Stimulated activated CD8-positive, alpha-beta memory T cell treated with anti-CD3 and anti-CD28 coated beads, Interleukin-4, amount 100 ng/mL, for 1 hour (primary cell): ENCODE data around the gene CCNY.
"Not testable (repeated sequence)": the region's sequence is repeated elsewhere in the genome, so short reads cannot be mapped to it uniquely, and the experiment has no call there.

Source experiments
- DNase-seq, 2 donors: peaks; one replicate each; pipeline ENCODE4 v3.0.0-alpha.2; 2020; ENCODE audit warnings: low read depth in 2 of 2, low spot score in 1 of 2

The CCNY gene

GRCh38 chr10:35353805-35354204 lies 17.5 kb downstream of the CCNY start:
- no peak for DNase-seq

- not testable (repeated sequence) for DNase-seq
Observed at GRCh38 chr10:35354257-35354656, 17.9 kb downstream of the CCNY start.

GRCh38 chr10:35355971-35356724 lies 19.8 kb downstream of the CCNY start:
- no peak for DNase-seq

- no peak for DNase-seq
Observed at GRCh38 chr10:35356725-35357092, 20.4 kb downstream of the CCNY start.

GRCh38 chr10:35359056-35359455 lies 22.7 kb downstream of the CCNY start:
- DNase-seq: no peak

- no peak for DNase-seq
Observed at GRCh38 chr10:35359873-35360272, 23.6 kb downstream of the CCNY start.

- DNase-seq: no peak
Observed at GRCh38 chr10:35362701-35363350, 26.5 kb downstream of the CCNY start.

GRCh38 chr10:35363587-35363986 lies 27.3 kb downstream of the CCNY start:
- DNase-seq: no peak

GRCh38 chr10:35364808-35365207 lies 28.5 kb downstream of the CCNY start:
- DNase-seq: no peak

GRCh38 chr10:35365994-35366393 lies 29.7 kb downstream of the CCNY start:
- no peak for DNase-seq

GRCh38 chr10:35367107-35367859 lies 31.0 kb downstream of the CCNY start:
- DNase-seq: no peak

- no peak for DNase-seq
Observed at GRCh38 chr10:35367982-35368381, 31.7 kb downstream of the CCNY start.

GRCh38 chr10:35368485-35369048 lies 32.3 kb downstream of the CCNY start:
- no peak for DNase-seq

GRCh38 chr10:35369049-35369611 lies 32.8 kb downstream of the CCNY start:
- no peak for DNase-seq

- no peak for DNase-seq
Observed at GRCh38 chr10:35371731-35372130, 35.4 kb downstream of the CCNY start.

GRCh38 chr10:35372329-35372728 lies 36.0 kb downstream of the CCNY start:
- no peak for DNase-seq

- DNase-seq: no peak
Observed at GRCh38 chr10:35375091-35375765, 38.9 kb downstream of the CCNY start.

GRCh38 chr10:35377050-35377728 lies 40.9 kb downstream of the CCNY start:
- no peak for DNase-seq

- DNase-seq: no peak
Observed at GRCh38 chr10:35378541-35379210, 42.4 kb downstream of the CCNY start.
